Endothelial cell of umbilical vein (primary cell): ENCODE measurements around the gene PPP2R2D.

Experiments
- CTCF ChIP-seq, 2 donors: IDR thresholded peaks; 1 replicate in 1 of 2; 2 replicates in 1 of 2; pipeline ENCODE4 v1.5.1; 2011; ENCODE audit warnings: low read length in 2 of 2, mild to moderate bottlenecking in 2 of 2, moderate library complexity in 2 of 2, control low read depth in 1 of 2, inconsistent platforms in 1 of 2, low read depth in 1 of 2; ENCODE audit not compliant: insufficient read depth in 1 of 2; ENCODE audit errors: extremely low read depth in 1 of 2
- GATA2 ChIP-seq: IDR thresholded peaks from 2 replicates; pipeline ENCODE4 v1.7.0; 2011; ENCODE audit warnings: low read depth, mild to moderate bottlenecking, moderate library complexity, mixed read lengths, low read length; ENCODE audit not compliant: insufficient read length, insufficient read depth
- JUN ChIP-seq: IDR thresholded peaks from 2 replicates; pipeline ENCODE4 v1.6.1; 2011; ENCODE audit warnings: borderline replicate concordance, low read depth; ENCODE audit not compliant: insufficient read length, insufficient read depth
- POLR2A ChIP-seq: IDR thresholded peaks from 2 replicates; pipeline ENCODE4 v1.6.1; 2012; ENCODE audit warnings: low read depth, mild to moderate bottlenecking, control low read depth, low read length

- TF ChIP-seq CTCF (IDR thresholded peaks at IDR 0.05; ENCODE audit: extremely low read depth in 1 of 2, insufficient read depth in 1 of 2, low read depth in 1 of 2, low read length in 2 of 2), result no peak
- TF ChIP-seq POLR2A, result no peak
- TF ChIP-seq GATA2, result no peak
- no peak for TF ChIP-seq JUN
These were observed 37.9 kb downstream of the PPP2R2D start for GRCh38 chr10:131938681-131939080.
